Right renal cortex interstitium (tissue), 3 donors: Measurements from ENCODE around the gene TP53TG5. TPM values are rescaled to one million over a fixed set of nuclear protein-coding genes. Genes with fewer than 3 reads are reported as not detected.
"Not testable (repeated sequence)": the region's sequence is repeated elsewhere in the genome, so short reads cannot be mapped to it uniquely, and the experiment has no call there.

Source experiments
- DNase-seq, 3 donors: peaks; one replicate each; pipeline ENCODE4 v3.0.0-alpha.2; 2013; ENCODE audit warnings: low read depth in 3 of 3, low spot score in 2 of 3
- polyA plus RNA-seq, 3 donors: library from polyadenylated mRNA; unstranded; fragments of 120-200 nt; gene quantifications; one replicate each; pipeline ENCODE4 v1.2.1, GENCODE V29; 2013; ENCODE audit not compliant: insufficient read length in 3 of 3

The TP53TG5 gene
- polyA plus RNA-seq, 3 donors: 0.76 to 1.3 (median 0.79) TPM

GRCh38 chr20:45368221-45368980 is 9.7 kb downstream of the TP53TG5 start:
- DNase-seq: no peak

GRCh38 chr20:45367126-45367525 is 11.0 kb downstream of the TP53TG5 start:
- DNase-seq: no peak

- DNase-seq: no peak
These were observed 11.5 kb downstream of the TP53TG5 start for GRCh38 chr20:45366631-45367030.

DNA sequence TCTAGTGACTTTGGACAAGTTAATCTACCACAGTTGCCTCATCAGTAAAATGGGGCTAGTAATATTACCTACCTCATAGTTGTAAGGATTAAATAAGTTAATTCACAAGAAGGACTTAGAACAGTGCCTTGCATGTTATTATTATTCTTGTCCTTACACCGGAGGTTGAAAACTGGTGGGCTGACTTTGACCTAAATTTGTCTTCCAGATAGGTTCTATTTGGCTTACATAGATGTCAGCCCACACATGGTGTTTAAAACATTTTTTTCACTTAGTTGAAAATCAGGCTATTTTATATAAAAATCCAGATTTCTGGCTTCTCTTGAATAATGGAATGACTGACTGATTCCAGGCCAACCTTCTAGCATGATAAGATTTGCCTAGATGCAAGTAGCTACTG is 11.9 kb downstream of the TP53TG5 start:
- DNase-seq: no peak

DNA sequence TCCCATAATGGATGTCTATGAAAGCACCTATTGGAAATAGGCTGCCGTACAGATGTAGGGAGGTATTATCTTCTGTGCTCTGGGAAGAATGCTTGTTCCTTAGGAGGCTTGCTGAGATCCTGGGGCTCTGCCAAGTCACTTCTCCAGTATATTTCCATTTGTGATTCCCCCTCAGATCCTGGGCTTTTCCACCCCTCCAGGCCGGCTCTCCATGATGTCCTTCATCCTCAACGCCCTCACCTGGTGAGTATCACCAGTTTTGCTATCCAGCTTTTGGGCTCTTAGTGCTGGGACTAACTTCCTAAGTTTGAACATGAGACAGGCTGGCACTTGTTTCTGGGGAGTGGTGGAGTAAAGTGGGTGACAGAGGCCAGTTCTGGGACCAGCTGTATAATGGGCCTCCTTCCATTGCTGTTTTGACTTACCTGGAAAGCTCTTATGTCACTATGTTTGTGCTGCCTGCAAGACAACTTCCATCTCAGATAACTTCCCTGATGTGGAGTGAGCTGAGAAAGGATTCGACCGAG is 12.6 kb downstream of the TP53TG5 start:
- DNase-seq: no peak

DNA sequence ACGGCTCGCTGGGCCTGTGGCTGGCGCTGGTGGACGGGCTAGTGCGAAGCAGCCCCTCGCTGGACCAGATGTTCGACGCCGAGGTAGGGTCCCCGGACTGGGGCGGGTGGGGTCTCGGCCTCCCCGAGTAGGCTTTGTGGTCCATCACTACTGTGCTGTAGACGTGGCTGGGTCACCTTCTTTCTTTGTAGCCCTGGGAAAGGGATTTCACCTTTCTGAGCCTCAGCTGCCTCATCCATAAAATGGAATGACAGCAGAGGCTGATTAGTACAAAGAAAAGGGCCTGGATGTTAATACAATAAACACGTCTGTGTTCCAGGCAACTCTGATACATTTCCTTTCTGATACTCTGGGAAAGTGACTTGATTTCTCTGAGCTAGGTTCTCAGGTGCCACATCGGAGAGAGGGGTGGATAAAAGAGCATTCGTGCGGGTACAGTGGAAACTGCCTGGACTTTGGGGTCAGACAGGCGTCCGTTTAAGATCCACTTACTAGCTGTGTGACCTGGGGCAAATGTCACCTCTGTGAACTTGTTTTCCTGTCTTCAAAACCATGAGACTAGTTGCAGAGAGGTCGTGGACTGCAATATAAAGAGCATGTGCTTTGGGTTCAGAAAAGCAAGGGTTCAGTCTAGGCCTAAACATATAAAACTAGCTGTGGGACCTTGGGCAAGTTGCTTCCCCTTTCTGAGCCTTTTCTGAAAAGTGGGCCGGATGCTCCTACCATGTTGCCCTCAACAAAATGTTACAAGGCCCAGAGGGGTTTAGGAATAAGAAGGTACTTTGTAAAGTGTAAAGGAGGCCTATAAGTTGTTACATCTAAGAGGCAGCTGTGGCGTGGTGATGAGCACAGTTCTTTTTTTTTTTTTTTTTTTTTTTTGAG is 14.3 kb downstream of the TP53TG5 start:
- DNase-seq: no peak

DNA sequence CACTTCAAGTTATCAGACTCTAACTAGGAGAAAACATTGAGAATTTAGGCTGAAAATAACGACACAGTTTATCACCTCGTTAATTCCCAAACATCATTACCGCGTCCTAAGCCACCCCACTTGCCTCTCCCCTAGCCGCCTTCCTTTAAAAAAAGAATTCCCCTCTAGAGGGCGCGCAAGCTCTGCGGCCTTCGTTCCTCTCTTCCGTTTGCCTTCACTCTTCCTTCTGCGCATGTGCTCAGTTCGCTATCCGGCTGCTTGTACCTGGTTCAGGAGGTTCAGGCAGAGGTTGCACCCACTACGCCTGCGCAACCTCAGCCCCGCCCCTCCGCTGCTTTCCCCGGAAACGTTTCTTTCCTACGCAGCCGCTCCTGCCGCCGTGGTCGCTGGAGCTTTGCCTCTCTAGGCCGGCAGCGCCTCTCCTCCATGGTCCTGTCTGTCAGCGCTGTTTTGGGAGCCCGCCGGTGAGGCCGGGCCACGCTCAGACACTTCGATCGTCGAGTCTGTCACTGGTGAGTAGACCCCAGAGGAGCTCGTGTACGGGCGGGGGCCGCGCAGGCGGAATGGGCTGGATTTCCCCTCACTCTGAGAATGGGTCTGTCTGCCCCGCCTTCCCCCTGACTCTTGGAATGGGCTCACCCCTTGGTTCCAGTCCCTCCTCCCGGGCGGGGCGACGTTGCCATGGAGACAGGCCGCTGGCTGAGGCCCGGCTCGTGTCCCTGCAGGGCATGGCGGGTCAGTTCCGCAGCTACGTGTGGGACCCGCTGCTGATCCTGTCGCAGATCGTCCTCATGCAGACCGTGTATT is 15.1 kb downstream of the TP53TG5 start, which contains the start of gene SYS1:
Gene SYS1, plus strand, starts transcription at position 353 of the 807 bp plus-strand sequence. Its CDS starts 376 bp downstream, at position 729.
- DNase-seq: peak; percentile 98

DNA sequence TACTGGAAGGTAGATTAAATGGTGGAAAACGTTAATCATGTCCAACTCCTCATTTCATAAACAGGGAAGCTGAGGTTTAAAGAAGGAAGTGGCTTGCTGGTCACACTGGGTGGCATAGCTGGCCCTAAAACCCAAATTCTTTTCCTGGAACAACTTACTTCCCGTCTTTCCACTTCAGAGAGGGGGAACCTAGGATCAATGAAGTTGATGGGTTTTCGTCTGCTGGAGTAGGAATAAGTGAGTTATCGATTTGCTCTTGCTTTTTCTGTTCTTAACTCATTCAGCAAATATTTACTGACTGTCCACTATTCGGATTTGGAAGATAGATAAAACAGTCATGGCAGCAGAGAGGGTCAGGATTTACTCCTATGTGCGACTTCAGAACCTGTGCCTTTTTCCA is 16.3 kb downstream of the TP53TG5 start:
- DNase-seq: no peak

DNA sequence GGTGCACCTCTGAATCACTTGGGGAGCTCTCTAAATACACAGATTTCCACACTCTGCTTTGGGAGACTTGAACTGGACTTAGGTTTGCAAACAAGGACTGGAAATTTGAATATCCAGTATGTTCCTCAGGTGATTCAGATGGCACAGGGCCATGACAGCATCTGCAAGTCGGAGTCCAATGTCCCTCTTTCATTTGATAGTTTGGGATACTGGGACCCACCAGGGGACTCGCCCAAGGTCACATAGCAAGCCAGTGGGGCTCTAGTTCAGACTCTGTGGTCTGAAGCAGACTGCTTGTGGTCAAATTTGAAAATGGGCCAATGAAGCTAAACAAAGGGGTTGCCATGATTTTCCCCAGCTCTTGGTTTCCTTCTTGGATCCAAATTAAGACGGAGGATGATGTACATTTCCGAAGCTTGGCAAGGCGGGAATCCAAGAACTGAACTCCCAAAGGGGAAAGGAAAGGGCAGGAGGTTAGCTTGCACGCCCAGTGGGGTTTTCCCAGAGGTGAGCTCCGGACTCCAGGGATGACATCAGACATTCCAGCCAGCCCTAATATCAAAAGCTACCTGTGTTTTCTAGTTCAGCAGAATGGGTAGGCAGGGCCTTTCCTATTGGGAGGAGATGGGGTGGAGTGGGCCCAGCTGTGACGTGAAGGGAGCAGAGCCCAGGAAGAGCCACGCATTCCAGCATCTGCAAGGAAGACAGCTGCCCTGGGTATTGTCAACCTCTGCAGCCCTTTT is 18.5 kb downstream of the TP53TG5 start:
- DNase-seq: no peak

DNA sequence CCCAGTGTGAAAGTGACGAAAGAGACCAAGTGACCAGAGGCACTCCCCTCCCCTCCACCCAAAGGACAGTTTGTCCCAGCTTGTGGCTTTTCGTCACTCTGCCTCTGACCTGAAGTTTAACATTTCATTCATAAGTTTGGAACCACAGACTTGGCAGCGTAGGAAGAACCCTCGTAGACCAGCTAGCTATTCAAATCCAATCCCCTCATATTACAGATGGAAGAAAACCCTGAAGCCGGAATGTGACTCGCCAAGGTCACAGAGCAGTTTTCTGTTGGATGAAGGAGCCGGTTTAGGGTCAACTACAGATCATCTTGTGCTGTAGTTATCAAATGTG is 19.1 kb downstream of the TP53TG5 start:
- no peak for DNase-seq

DNA sequence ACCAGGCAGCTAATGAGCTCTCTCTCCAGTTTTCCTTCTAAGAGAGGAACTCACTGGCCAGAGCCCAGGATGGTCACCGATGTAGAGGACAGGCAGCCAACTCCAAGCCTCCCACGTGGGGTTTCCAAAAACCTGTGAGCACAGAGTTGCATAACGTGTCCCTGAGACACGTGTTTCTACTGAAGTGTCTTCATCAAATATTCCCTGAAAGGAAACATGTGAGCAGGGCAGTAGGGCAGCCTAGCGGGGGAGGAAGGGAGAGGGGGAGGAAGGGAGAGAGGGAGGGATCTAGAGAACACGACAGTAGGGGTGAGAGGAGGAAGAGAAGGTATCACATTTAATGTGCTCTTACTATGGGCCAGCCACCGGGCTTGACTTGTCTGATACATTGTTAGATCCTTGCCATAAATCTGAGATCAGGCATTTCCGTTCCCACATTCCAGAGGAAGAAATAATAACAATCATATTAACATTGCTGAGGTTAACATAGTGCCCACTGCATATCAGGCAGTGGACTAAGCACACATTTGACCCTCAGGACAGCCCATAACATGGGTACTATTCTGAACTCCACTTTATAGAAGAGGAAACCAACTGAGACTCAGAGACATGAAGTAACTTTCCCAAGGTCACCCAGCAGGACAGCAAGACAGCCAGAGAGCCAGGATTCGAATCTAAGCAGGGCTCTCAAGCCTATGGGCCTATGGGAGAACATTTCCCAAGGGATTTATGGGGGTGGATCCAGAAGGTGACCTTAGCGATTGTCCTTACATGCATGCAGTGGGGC is 19.6 kb downstream of the TP53TG5 start:
- DNase-seq: no peak

- no peak for DNase-seq
These were observed 22.7 kb downstream of the TP53TG5 start for GRCh38 chr20:45355209-45356084.

DNA sequence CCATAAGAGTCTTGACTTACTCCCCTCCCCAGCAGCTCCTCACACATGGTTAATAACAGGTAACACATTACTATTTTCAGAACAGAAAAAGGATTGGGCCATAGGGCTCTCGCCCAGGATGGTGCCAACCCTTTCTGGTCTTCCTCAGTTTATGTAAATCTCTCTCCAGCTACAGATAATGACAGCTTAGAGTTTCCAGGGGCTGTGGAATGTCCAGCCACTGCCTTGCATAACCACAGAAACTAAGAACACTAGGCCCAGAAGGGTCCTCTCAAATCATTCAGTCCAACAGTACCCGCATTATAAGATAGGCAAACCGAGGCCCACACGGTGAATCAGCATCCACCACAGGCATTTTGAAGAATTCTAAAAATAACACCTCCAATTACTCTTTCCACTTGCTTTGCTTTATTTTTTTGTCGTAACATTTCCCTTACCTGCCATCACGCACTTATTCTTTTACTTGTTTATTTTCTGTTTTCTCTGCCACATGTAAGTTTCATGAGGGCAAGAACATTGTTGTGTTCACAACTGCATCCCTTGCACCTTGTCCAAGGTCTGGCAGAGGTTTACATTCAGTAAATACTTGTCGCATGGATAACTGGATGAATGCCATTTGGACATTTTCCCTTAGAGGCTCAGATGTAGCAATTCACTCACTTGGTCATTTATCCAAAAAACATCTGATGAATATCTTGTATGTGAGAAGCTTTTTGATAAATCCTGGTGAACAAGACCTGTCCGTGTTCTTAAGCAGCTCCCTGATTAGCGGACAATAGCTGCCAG is 23.5 kb downstream of the TP53TG5 start:
- DNase-seq: no peak

DNA sequence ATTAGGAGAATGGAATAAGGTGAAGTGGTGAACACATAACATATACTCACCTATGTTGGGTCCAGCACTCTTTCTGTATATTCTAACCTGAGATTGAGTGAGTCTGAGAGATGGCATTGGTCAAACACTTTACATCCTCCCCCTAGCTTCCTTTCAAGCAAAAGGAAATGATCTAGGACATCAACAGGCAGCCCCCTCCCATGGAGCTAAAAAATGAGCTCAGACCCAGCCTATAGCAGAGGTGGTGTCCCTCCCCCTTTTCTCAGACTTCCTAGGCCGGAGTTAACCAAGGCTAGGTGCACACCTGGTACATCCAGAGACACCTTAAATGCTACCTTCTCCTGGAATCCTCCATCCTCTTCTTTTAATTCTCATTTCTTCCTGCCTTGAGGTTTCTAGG is 24.4 kb downstream of the TP53TG5 start:
- no peak for DNase-seq

DNA sequence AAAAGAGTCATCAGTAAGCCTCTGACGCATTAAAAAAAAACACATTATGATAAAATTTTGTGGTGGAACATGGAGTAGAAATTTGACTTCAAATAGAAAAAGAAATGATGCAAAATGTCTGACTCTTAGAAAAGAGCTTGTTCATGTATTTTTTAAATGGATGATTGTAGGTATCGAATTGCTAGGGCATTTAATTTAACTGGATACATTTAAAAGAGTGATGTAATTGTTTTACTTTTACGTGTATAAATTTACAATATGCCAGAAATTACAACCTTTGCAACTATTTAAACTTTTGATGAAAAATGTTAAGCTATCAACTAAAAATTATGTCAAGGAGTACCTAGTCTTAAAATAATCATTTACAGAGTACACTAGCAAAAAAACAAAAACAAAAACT is 25.4 kb downstream of the TP53TG5 start:
- DNase-seq: no peak

DNA sequence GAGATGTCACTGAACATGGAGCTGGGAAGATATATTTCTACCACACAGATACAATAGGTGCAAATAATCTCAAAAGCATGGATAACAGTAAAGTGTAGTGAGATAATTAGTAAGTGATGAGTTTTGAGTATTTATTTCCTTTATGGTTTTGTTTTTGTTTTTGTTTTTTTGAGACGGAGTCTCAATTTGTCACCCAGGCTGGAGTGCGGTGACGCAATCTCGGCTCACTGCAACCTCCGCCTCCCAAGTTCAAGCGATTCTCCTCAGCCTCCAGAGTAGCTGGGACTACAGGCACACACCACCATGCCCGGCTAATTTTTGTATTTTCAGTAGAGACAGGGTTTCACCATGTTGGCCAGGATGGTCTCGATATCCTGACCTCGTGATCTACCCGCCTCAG is 27.3 kb downstream of the TP53TG5 start:
- not testable (repeated sequence) for DNase-seq

DNA sequence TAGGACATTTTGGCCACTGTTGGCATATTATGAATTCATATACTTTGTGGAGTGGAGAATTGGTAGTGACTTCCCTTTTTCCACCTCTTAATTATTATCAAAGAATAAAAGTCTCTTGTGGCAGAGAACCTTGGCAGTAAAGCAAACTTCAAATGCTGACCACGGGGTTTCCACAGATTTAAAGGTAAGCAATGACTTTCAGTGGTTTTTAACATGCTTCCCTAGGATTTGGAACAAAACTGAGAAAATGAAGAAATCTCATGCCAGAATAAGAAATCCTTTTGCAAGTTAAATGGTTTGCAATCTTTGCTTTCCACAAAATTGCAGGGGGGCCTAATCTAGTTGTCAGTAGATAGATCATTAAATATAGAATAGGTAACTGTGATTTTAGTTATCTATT is 27.9 kb downstream of the TP53TG5 start:
- no peak for DNase-seq
